Measurements from ENCODE around the gene PLCD1.

The PLCD1 gene

GRCh38 chr3:37957539-37957936 lies 71.9 kb downstream of the PLCD1 start:
- DNase-seq: no peak
